ENCODE data around the gene DBN1.

Gene DBN1

GRCh38 chr5:177440990-177441780 is 32.2 kb downstream of the DBN1 start:
- DNase-seq, result no peak

GRCh38 chr5:177440211-177440989 is 33.0 kb downstream of the DBN1 start:
- DNase-seq, result no peak

- no peak for DNase-seq
These were observed 33.8 kb downstream of the DBN1 start for GRCh38 chr5:177439518-177440053.

- DNase-seq, result no peak
These were observed 35.0 kb downstream of the DBN1 start for GRCh38 chr5:177438468-177438867.

GRCh38 chr5:177437623-177438022 is 35.8 kb downstream of the DBN1 start:
- DNase-seq, result no peak

- no peak for DNase-seq
These were observed 37.4 kb downstream of the DBN1 start for GRCh38 chr5:177435847-177436536.

GRCh38 chr5:177434942-177435738 is 38.3 kb downstream of the DBN1 start:
- DNase-seq, result no peak

GRCh38 chr5:177434437-177434836 is 39.0 kb downstream of the DBN1 start:
- DNase-seq, result no peak

- no peak for DNase-seq
These were observed 39.7 kb downstream of the DBN1 start for GRCh38 chr5:177433658-177434217.

- no peak for DNase-seq
These were observed 40.4 kb downstream of the DBN1 start for GRCh38 chr5:177432839-177433657.

GRCh38 chr5:177432143-177432838 is 41.1 kb downstream of the DBN1 start:
- DNase-seq, result no peak

- DNase-seq, result no peak
These were observed 41.9 kb downstream of the DBN1 start for GRCh38 chr5:177431317-177432142.

- DNase-seq, result no peak
These were observed 42.5 kb downstream of the DBN1 start for GRCh38 chr5:177430972-177431316.

- DNase-seq, result no peak
These were observed 43.1 kb downstream of the DBN1 start for GRCh38 chr5:177430140-177430951.

GRCh38 chr5:177429248-177430040 is 44.0 kb downstream of the DBN1 start:
- no peak for DNase-seq

GRCh38 chr5:177428574-177429217 is 44.7 kb downstream of the DBN1 start:
- no peak for DNase-seq

GRCh38 chr5:177427919-177428573 is 45.4 kb downstream of the DBN1 start:
- no peak for DNase-seq

Measured in kidney glomerular epithelial cell (primary cell).